ENCODE data around the gene SIMC1.
"Not testable (repeated sequence)": the region's sequence is repeated elsewhere in the genome, so short reads cannot be mapped to it uniquely, and the experiment has no call there.

DNA sequence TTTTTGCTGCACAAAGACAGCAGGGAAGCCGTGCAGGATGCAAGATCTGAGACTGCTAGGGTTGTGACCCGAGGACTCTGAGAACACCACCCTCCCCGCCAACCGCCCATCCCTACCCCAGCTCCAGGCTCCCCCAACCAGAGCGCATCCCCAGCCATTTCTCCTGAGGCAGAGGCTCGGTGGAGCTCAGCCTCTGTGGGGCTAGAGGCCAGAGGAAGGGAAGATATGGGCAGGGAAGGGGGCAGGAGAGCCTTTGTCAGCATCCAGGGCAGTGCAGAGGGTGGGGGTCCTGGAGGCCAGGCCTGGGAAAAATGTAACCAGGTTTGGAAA lies 43.2 kb upstream of the SIMC1 start:
- TF ChIP-seq EZH2phosphoT487 (IDR thresholded peaks at IDR 0.05; ENCODE audit: borderline replicate concordance, low read depth); NRF1 (IDR thresholded peaks at IDR 0.05; ENCODE audit: low read depth, low read length); POLR2AphosphoS5 (IDR thresholded peaks at IDR 0.05; ENCODE audit: low read depth, low read length); JUND (IDR thresholded peaks at IDR 0.05); YY1 (IDR thresholded peaks at IDR 0.05; ENCODE audit: low read depth); TAF1 (IDR thresholded peaks at IDR 0.05; ENCODE audit: borderline replicate concordance, low read depth, low read length): not testable (repeated sequence)
- TF ChIP-seq, protein P1, sequence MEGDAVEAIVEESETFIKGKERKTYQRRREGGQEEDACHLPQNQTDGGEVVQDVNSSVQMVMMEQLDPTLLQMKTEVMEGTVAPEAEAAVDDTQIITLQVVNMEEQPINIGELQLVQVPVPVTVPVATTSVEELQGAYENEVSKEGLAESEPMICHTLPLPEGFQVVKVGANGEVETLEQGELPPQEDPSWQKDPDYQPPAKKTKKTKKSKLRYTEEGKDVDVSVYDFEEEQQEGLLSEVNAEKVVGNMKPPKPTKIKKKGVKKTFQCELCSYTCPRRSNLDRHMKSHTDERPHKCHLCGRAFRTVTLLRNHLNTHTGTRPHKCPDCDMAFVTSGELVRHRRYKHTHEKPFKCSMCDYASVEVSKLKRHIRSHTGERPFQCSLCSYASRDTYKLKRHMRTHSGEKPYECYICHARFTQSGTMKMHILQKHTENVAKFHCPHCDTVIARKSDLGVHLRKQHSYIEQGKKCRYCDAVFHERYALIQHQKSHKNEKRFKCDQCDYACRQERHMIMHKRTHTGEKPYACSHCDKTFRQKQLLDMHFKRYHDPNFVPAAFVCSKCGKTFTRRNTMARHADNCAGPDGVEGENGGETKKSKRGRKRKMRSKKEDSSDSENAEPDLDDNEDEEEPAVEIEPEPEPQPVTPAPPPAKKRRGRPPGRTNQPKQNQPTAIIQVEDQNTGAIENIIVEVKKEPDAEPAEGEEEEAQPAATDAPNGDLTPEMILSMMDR (IDR thresholded peaks at IDR 0.05) = not testable (repeated sequence)

Measured in SK-N-SH (cell line).